H9 (cell line): Measurements from ENCODE around the gene FCAMR. TPM values are rescaled to one million over a fixed set of nuclear protein-coding genes. Genes with fewer than 3 reads are reported as not detected.
A peak's percentile ranks its signal among the peaks of the same experiment; 100 is the strongest.

Source experiments
- DNase-seq: peaks from one replicate; pipeline ENCODE4 v3.0.0-alpha.2; 2017
- H2AFZ ChIP-seq: one replicate; pipeline ENCODE4 v1.6.1; 2013; ENCODE audit warnings: mild to moderate bottlenecking, low read length, control low read depth, moderate library complexity
- H2AK5ac ChIP-seq: 2 replicates; pipeline ENCODE4 v1.6.1; 2013; ENCODE audit warnings: low read length, control low read depth, mixed read lengths; ENCODE audit not compliant: insufficient read length
- H2BK120ac ChIP-seq: one replicate; pipeline ENCODE4 v1.6.1; 2013; ENCODE audit warnings: low read depth, mild to moderate bottlenecking, low read length, control low read depth, inconsistent platforms; ENCODE audit not compliant: poor library complexity, severe bottlenecking
- H2BK12ac ChIP-seq: 2 replicates; pipeline ENCODE4 v1.6.1; 2013; ENCODE audit warnings: low read length, control low read depth, mixed read lengths, low read depth; ENCODE audit not compliant: insufficient read length
- H2BK15ac ChIP-seq: 2 replicates; pipeline ENCODE4 v1.6.1; 2013; ENCODE audit warnings: low read depth, low read length, control low read depth
- H2BK20ac ChIP-seq: one replicate; pipeline ENCODE4 v1.6.1; 2013; ENCODE audit warnings: low read depth, mild to moderate bottlenecking, low read length, control low read depth, inconsistent platforms; ENCODE audit not compliant: poor library complexity, severe bottlenecking
- H2BK5ac ChIP-seq: 2 replicates; pipeline ENCODE4 v1.6.1; 2013; ENCODE audit warnings: low read length, control low read depth, mixed read lengths; ENCODE audit not compliant: insufficient read length
- H3K14ac ChIP-seq: 2 replicates; pipeline ENCODE4 v1.6.1; 2013; ENCODE audit warnings: low read length, control low read depth; ENCODE audit not compliant: insufficient read depth
- H3K18ac ChIP-seq: 2 replicates; pipeline ENCODE4 v1.6.1; 2013; ENCODE audit warnings: low read depth, mild to moderate bottlenecking, mixed read lengths, low read length, control low read depth; ENCODE audit not compliant: insufficient read length
- H3K23ac ChIP-seq: 2 replicates; pipeline ENCODE4 v1.6.1; 2013; ENCODE audit warnings: low read length, control low read depth, mixed read lengths, low read depth; ENCODE audit not compliant: insufficient read length
- H3K23me2 ChIP-seq: 2 replicates; pipeline ENCODE4 v1.6.1; 2013; ENCODE audit warnings: low read depth, mild to moderate bottlenecking, mixed read lengths, low read length, control low read depth; ENCODE audit not compliant: insufficient read length, poor library complexity, severe bottlenecking
- H3K27ac ChIP-seq: 2 replicates; pipeline ENCODE4 v1.5.1; 2013; ENCODE audit warnings: low read length, control low read depth, mixed read lengths, low read depth; ENCODE audit not compliant: insufficient read length
- H3K27me3 ChIP-seq: 2 replicates; pipeline ENCODE4 v1.6.1; 2013; ENCODE audit warnings: low read length, control low read depth, inconsistent platforms; ENCODE audit not compliant: insufficient read depth
- H3K4ac ChIP-seq: 2 replicates; pipeline ENCODE4 v1.6.1; 2013; ENCODE audit warnings: low read depth, mild to moderate bottlenecking, control low read depth, inconsistent platforms, low read length, moderate library complexity
- H3K4me1 ChIP-seq: 2 replicates; pipeline ENCODE4 v1.6.1; 2013; ENCODE audit warnings: low read length, control low read depth, inconsistent platforms; ENCODE audit not compliant: insufficient read depth
- H3K4me2 ChIP-seq: 2 replicates; pipeline ENCODE4 v1.6.1; 2013; ENCODE audit warnings: low read length, control low read depth, mixed read lengths; ENCODE audit not compliant: insufficient read length, insufficient read depth
- H3K56ac ChIP-seq: 2 replicates; pipeline ENCODE4 v1.6.1; 2013; ENCODE audit warnings: low read depth, mild to moderate bottlenecking, mixed read lengths, low read length, control low read depth; ENCODE audit not compliant: insufficient read length
- H3K79me1 ChIP-seq: 2 replicates; pipeline ENCODE4 v1.6.1; 2013; ENCODE audit warnings: low read depth, mild to moderate bottlenecking, moderate library complexity, low read length, control low read depth, inconsistent platforms; ENCODE audit not compliant: insufficient read depth, poor library complexity, severe bottlenecking
- H3K79me2 ChIP-seq: 2 replicates; pipeline ENCODE4 v1.6.1; 2013; ENCODE audit warnings: low read length, control low read depth, inconsistent platforms; ENCODE audit not compliant: insufficient read depth
- H3K9ac ChIP-seq: 2 replicates; pipeline ENCODE4 v1.6.1; 2013; ENCODE audit warnings: low read length, control low read depth, mixed read lengths; ENCODE audit not compliant: insufficient read length; ENCODE audit errors: extremely low read depth
- H3K9me3 ChIP-seq: one replicate; pipeline ENCODE4 v1.6.1; 2013; ENCODE audit warnings: low read depth, low read length, inconsistent platforms; ENCODE audit not compliant: control insufficient read depth
- H3T11ph ChIP-seq: one replicate; pipeline ENCODE4 v1.6.1; 2013; ENCODE audit warnings: mild to moderate bottlenecking, low read length, control low read depth, inconsistent platforms
- H4K20me1 ChIP-seq: one replicate; pipeline ENCODE4 v1.6.1; 2013; ENCODE audit not compliant: control insufficient read depth, insufficient read length, insufficient read depth
- H4K5ac ChIP-seq: 2 replicates; pipeline ENCODE4 v1.6.1; 2013; ENCODE audit warnings: low read depth, mild to moderate bottlenecking, mixed read lengths, low read length, control low read depth; ENCODE audit not compliant: insufficient read length
- H4K8ac ChIP-seq: replicated peaks from 2 replicates; pipeline ENCODE4 v1.6.1; 2013; ENCODE audit warnings: low read length, control low read depth, mixed read lengths, low read depth; ENCODE audit not compliant: insufficient read length
- H4K91ac ChIP-seq: 2 replicates; pipeline ENCODE4 v1.6.1; 2013; ENCODE audit warnings: low read depth, mild to moderate bottlenecking, moderate library complexity, mixed read lengths, low read length, control low read depth; ENCODE audit not compliant: insufficient read length
- H3K27ac Mint-ChIP-seq, 3 experiments: 2 replicates in 2 of 3; 3 replicates in 1 of 3; pipeline ENCODE4 v1.8.0; 2020 to 2021; ENCODE audit warnings: mixed read lengths in 3 of 3, mild to moderate bottlenecking in 1 of 3, moderate library complexity in 1 of 3
- H3K27me3 Mint-ChIP-seq: 2 replicates; pipeline ENCODE4 v1.8.0; 2021; ENCODE audit warnings: low read depth, mild to moderate bottlenecking, moderate library complexity, mixed read lengths
- H3K36me3 Mint-ChIP-seq, 3 experiments: 2 replicates in 2 of 3; 3 replicates in 1 of 3; pipeline ENCODE4 v1.8.0; 2020 to 2021; ENCODE audit warnings: low read depth in 3 of 3, mixed read lengths in 3 of 3; ENCODE audit not compliant: insufficient read depth in 1 of 3
- H3K4me1 Mint-ChIP-seq, 2 experiments: 2 replicates each; pipeline ENCODE4 v1.8.0; 2020; ENCODE audit warnings: mixed read lengths in 2 of 2
- H3K4me3 Mint-ChIP-seq, 2 experiments: 2 replicates in 1 of 2; 3 replicates in 1 of 2; pipeline ENCODE4 v1.8.0; 2020 to 2021; ENCODE audit warnings: mild to moderate bottlenecking in 2 of 2, mixed read lengths in 2 of 2, moderate library complexity in 1 of 2
- H3K9me3 Mint-ChIP-seq, 2 experiments: 2 replicates in 1 of 2; 3 replicates in 1 of 2; pipeline ENCODE4 v1.8.0; 2020; ENCODE audit warnings: mild to moderate bottlenecking in 2 of 2, mixed read lengths in 2 of 2, moderate library complexity in 1 of 2
- CTCF ChIP-seq: fragments of 200-600 bp; sonication (generic); conservative IDR thresholded peaks from 3 replicates; pipeline ENCODE4 v1.8.0; 2021; ENCODE audit warnings: antibody characterized with exemption, mild to moderate bottlenecking
- WGBS: extraction: QIAGEN DNeasy Blood & Tissue Kit; methylation state at CpG from one replicate; pipeline ENCODE4 v1.1.7; 2013; ENCODE audit warnings: missing lambda C conversion rate, low lambda C conversion rate, mixed read lengths; ENCODE audit not compliant: insufficient read length; ENCODE audit errors: extremely low coverage; 5-methylcytosine and 5-hydroxymethylcytosine counted together
- total RNA-seq: library from RNA; stranded (reverse); gene quantifications from 2 replicates; pipeline ENCODE4 v1.2.1, GENCODE V29; 2021

Gene FCAMR
- total RNA-seq, 1 experiment from 2014 or later: not detected

- peaks cover 2 to 3% of the 10 kb centered on the region in 2 experiments; a peak in 2 of 4 replicates for H3K4me1 Mint-ChIP-seq
- Histone ChIP-seq H2BK12ac (no peak overlapping the region), H3K9me3 (no peaks in the 10 kb centered on the region), H3K14ac (no peak overlapping the region), H3K18ac (no peak overlapping the region), H2AFZ (no peak overlapping the region), H3K9ac (no peak overlapping the region), H4K8ac (no peak overlapping the region), H3K79me2 (no peaks in the 10 kb centered on the region), H3K23me2 (no peaks in the 10 kb centered on the region), H4K5ac (no peak overlapping the region), H3K4me1 (no peaks in the 10 kb centered on the region), H2BK120ac (no peak overlapping the region), H3K56ac (no peak overlapping the region), H2AK5ac (no peak overlapping the region), H4K20me1 (no peaks in the 10 kb centered on the region), H3K27me3 (no peaks in the 10 kb centered on the region), H2BK15ac (no peak overlapping the region), H3K79me1 (no peaks in the 10 kb centered on the region), H3K27ac (no peak overlapping the region), H3K4ac (no peak overlapping the region), H4K91ac (no peak overlapping the region), H2BK5ac (no peak overlapping the region), H3K23ac (no peak overlapping the region), H3K4me2 (no peak overlapping the region), H2BK20ac (no peak overlapping the region), H3T11ph (no peak overlapping the region)
- H3K27ac Mint-ChIP-seq: no peak overlapping the region
- no CpG with 5 or more reads among the region's 8 CpGs for WGBS
- no peaks in the 10 kb centered on the region for H3K9me3 Mint-ChIP-seq
- no peaks in the 10 kb centered on the region for H3K36me3 Mint-ChIP-seq
- H3K4me3 Mint-ChIP-seq: no peak overlapping the region
- peak; percentile 88 for TF ChIP-seq CTCF
- peak; percentile 81 for DNase-seq
- peaks cover 4% of the 10 kb centered on the region; the same call in 1 of the 2 replicates for H3K27me3 Mint-ChIP-seq
These were observed 36.8 kb downstream of the FCAMR start for GRCh38 chr1:206933333-206933945.
